Putamen (tissue), 1 donor: ENCODE data around the gene SLC30A7.

ENCODE experiments used
- DNase-seq: peaks from one replicate; pipeline ENCODE4 v3.0.0-alpha.2; 2016; ENCODE audit warnings: low spot score

The SLC30A7 gene

GRCh38 chr1:101027194-101027772 lies 131.4 kb downstream of the SLC30A7 start:
- no peak for DNase-seq

- no peak for DNase-seq
Measured at GRCh38 chr1:101028466-101028865, 132.6 kb downstream of the SLC30A7 start.

- no peak for DNase-seq
Measured at GRCh38 chr1:101029184-101029583, 133.3 kb downstream of the SLC30A7 start.

GRCh38 chr1:101030881-101031280 lies 135.0 kb downstream of the SLC30A7 start:
- DNase-seq = no peak
